NCI-H345 (cell line): ENCODE data around the gene CCDC197.

Experiments
- DNase-seq: peaks from one replicate; lab custom pipeline; 2025; lab: John Stamatoyannopoulos, UW

CCDC197 gene

GRCh38 chr14:94026173-94026888 lies 29.2 kb downstream of the CCDC197 start, which contains the start of gene OTUB2:
OTUB2 (plus strand) TSS chr14:94026340; CDS start chr14:94026538, 198 bp downstream.
- peak; percentile 98 for DNase-seq

DNA sequence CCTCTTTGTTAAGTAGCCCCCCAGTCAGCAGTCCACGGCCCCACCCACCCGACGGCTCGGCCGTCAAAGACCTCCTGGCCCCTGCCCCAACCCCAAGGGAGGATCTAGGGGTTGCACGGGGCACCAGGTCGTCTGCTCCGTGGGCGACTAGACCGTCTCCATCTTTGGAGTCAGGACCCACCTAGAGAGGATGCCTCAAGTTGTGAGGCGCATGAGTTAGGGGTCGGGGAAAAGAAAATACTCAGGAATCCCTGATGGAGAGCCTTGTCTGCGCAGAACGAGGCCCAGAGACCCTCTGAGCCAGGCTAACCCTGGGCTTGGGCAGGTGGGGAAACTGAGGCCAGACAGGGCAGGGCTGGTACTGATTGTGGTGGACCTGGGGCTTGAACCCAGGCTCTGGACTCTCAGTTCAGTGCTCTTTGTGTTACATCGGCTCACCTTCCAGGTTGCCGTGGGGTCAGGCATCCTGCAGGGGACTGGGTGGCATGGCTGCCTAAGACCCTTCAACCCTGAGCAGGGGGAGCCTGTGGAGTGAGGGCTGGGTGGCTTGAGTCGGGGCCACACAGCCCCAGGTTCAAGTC lies 29.9 kb downstream of the CCDC197 start:
- DNase-seq, result no peak

DNA sequence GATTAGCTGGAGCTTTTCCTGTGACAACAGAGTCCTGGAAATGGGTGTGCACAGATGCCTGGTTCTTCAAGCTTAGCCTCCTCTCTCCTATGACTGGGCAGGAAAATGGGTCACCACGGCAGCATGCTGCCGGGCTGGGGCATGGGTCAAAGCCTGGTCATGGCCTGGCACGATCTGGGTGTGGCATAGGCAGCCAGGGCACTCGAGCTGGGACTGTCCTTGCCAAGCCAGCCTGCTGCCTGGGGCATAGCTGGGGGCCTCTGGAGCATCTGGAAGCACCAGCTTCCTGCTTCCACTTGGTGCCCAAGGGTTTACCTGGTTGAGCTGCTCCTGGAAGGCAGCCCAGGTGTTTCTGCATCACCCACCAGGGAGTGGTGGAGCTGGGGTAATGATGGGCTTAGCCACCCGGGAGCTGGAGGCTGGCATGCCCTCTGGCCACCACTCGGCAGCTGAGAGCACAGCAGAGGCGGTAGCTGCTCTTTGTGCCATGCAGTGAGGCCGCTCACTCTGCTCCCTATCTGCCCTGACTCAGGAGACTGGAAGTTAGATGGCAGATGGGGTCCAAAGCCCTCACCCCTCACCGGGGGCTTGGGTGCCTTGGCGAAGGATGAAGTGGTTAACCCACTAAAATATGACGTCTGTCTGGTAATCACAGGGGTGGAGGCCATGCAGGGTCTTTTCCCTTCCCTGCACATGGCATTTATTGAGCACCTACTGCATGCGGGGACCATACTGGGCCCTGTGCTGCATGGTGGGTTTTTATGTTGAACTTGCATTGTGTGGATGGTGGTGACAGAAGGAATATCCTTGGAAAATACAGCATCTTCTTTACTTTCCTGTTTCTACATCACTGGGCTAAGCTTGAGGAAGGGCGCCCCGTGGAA lies 30.7 kb downstream of the CCDC197 start:
- peak; percentile 13 for DNase-seq

DNA sequence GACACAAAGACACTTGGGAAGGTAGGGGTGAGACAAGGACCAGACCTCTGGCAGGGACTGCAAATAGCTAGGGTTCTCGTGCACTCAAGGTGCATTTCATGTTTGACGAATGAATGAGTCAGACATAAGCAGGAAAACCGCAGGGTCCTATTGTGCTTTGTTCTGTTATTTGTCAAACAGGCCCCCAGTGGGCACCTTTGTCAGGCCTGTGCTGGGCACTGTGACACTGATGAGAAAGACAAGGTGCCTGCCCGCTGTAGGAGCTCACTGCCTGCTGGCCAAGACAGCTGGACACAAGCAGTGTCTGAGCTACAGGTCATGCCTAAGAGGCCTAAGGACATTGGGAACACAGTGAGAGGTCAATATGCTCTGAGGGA lies 31.3 kb downstream of the CCDC197 start:
- peak; percentile 25 for DNase-seq

- DNase-seq, result no peak
Measured at GRCh38 chr14:94029265-94029664, 32.2 kb downstream of the CCDC197 start.

GRCh38 chr14:94029671-94030203 lies 32.6 kb downstream of the CCDC197 start:
- no peak for DNase-seq

GRCh38 chr14:94030571-94030970 lies 33.5 kb downstream of the CCDC197 start:
- DNase-seq, result no peak

DNA sequence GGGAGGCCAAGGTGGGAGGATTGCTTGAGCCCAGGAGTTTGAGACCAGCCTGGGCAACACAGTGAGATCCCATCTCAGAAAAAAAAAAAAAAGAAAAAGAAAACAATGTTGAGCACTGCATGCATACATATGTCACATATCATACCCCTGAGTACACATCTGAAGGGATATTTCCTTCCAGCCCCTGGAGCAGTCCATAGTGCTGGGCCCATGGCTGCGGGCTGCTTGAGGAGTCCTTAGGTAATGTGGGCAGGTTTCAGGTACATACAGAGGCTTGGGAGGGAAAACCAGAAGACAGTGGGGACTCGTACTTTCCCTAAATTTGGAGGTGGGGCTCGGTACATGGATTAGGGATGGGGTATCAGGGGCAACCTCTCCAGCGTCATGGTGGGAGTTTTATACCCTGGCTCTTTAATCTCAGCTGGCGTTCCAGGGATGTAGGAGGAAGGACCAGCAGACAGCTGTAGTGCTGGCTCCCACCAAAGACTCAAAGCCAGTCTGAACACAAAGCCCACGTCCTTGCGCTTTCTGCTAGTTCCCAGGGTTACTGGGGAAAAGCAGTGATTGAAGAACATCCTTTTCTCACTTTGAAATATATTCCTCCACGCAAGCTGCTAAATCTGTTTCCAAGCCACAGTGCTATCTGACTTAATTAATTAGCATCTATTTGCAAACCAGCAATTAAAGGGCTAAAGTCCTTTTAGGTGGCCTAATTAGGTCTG lies 34.2 kb downstream of the CCDC197 start:
- no peak for DNase-seq

DNA sequence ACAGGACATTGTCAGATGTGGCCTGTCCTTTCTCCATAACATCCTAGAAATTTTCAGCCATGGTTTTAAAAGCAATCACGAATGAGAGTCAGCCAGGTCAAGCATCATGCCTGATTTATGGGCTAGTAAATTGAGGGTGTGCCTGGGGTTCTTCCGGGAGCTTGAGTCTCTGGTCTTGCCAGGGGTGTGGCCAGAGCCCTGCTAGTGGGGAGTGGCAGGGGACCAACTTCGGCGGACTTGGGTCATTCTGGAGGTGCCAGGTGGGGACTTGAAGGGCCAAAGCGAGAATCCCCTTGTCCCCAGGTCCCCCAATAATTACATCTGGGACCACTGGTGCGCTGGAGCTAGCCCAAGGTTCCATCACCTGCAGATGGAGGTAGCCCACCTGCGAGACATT lies 34.8 kb downstream of the CCDC197 start:
- no peak for DNase-seq

GRCh38 chr14:94034886-94035285 lies 37.8 kb downstream of the CCDC197 start:
- no peak for DNase-seq

- DNase-seq, result peak; percentile 66
Measured at GRCh38 chr14:94036313-94037167, 39.4 kb downstream of the CCDC197 start.

DNA sequence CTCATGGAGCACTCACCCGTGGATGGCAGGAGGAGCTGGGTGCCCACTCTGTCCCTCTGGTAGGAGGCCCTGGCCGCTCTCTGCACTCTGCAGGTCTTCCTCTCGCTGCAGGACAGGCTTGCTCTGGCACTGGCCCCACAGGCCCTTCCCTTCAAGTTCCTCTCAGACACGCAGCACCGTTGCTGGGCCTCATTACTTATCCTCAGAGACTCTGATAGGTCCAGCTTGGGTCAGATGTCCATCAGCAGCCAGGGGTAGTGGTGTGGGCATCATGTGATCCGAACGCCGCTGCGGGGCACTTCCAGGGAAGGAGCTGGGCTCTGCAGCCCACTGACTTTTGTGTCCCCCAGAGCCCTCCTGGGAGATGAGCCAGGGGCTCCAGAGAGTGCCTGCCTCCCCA lies 40.9 kb downstream of the CCDC197 start:
- no peak for DNase-seq

- DNase-seq, result no peak
Measured at GRCh38 chr14:94038510-94038909, 41.4 kb downstream of the CCDC197 start.

DNA sequence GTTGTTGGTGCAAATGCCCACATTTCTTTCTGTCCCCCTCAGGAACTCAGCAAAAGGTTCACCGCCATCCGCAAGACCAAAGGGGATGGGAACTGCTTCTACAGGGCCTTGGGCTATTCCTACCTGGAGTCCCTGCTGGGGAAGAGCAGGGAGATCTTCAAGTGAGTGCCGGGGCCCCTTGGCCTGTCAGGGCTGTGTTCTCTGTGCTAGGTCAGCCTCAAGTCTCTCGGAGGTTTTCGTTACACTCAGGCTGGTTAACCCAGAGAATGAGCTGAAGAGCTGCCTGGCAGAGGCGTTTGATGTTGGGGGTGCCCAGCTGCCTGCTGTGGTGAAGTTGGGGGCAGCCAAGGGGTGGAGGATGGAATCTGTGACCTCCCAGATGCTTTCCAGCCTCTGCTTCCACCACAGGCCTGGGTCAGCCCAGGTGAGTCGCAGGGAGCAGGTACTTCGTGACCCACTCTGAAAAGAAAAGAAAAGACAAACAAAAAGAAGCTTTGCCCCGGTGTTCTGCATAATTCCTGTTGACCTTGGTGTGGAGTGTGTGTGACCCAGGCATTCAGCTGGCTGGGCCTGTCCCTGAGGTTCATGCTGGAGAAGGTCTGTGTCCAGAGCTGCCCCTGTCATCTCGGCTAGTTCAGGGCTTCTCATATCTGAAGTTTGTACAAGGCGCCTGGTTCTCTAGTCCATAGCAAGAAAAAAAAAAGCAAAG lies 42.0 kb downstream of the CCDC197 start:
- DNase-seq, result no peak

GRCh38 chr14:94040247-94040646 lies 43.1 kb downstream of the CCDC197 start:
- DNase-seq, result no peak

- no peak for DNase-seq
Measured at GRCh38 chr14:94040796-94041195, 43.7 kb downstream of the CCDC197 start.

DNA sequence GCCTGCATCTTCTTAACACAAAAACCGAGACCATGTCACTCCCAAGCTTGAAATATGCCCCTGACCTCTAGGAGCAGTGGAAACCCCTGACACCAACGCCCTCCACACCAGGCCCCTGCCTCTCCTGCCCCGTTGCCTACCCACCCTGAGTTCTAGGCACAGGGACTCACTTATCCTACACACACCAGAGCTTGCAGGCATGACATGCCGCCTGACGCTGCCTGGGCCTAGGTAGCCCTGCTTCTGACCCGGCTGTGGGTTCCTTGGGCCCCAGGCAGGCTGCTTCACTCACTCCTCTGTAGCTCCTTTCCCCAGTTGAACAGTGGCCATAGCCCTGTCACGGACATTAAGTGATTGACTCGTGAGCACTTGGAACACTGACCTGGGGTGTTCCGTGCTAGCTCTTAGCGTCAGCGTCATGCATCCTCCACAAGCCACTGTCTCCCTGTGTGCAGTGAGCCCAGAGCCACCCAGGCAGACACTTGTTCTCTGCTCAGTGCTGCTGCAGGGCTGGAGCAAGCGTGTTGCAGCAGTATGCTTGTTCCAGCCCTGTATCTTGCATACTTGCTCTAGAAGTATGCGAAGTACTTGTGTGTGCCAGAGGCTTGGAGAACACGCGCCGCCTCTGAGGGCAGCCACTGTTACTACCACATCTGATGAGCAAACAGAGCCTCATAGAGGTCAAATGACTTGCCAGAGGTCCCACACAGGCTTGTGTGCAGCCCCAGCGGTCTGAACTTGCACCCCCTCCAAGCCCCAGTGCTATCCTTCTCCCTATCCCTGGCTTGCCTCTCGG lies 44.6 kb downstream of the CCDC197 start:
- no peak for DNase-seq

DNA sequence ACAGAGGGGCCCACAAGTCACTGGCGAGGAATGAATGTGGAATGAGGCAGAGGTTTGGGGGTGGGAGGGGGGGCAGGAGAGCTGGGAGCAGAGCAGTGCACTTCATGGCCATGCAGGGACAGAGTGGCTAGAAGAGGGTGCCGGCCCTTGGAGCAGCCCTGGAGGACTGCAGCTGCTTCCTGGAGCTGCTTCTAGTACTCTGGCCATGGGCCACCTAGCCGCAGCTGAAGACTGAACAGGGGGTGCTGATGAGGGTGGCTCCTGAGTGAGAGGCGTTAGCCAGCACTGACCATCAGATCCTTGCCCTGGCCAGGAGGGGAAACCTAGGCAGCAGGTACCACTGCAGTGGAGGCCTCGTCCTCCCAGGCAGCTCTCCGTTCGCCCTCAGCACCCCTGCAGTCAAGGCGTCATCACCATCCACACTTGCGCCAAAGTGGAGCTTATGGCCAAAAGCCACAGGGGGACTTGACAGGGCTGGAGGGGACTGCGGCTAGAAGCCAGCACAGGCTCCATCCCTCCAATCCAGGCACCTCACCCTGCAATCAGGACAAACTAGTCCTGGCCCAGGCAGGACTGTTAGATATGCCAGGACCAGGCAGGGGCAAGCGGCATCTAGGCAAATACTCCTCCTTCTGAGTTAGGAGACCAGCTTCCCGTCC lies 45.5 kb downstream of the CCDC197 start:
- DNase-seq, result no peak
